OCI-LY3 (cell line): Measurements from ENCODE around the gene MRPL39.

Experiments used
- EZH2phosphoT487 ChIP-seq: fragments of 200-600 bp; shearing (Covaris generic); IDR thresholded peaks from 2 replicates; pipeline ENCODE4 v1.6.1; 2018; ENCODE audit warnings: antibody characterized with exemption, mixed run types, low read depth
- TF ChIP-seq, protein P1 (sequence below): fragments of 200-600, 300-600 bp; sonication (generic); IDR thresholded peaks from 2 replicates; pipeline ENCODE4 v1.5.1; 2014; ENCODE audit warnings: antibody characterized with exemption, low read length, low read depth

GRCh38 chr21:25580912-25581260, 26.4 kb downstream of the MRPL39 start:
- TF ChIP-seq, protein P1, sequence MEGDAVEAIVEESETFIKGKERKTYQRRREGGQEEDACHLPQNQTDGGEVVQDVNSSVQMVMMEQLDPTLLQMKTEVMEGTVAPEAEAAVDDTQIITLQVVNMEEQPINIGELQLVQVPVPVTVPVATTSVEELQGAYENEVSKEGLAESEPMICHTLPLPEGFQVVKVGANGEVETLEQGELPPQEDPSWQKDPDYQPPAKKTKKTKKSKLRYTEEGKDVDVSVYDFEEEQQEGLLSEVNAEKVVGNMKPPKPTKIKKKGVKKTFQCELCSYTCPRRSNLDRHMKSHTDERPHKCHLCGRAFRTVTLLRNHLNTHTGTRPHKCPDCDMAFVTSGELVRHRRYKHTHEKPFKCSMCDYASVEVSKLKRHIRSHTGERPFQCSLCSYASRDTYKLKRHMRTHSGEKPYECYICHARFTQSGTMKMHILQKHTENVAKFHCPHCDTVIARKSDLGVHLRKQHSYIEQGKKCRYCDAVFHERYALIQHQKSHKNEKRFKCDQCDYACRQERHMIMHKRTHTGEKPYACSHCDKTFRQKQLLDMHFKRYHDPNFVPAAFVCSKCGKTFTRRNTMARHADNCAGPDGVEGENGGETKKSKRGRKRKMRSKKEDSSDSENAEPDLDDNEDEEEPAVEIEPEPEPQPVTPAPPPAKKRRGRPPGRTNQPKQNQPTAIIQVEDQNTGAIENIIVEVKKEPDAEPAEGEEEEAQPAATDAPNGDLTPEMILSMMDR, result no peak
- no peak for TF ChIP-seq EZH2phosphoT487
